Small intestine (tissue), 7 donors: ENCODE data around the gene SETBP1. TPM values are rescaled to one million over a fixed set of nuclear protein-coding genes. Genes with fewer than 3 reads are reported as not detected.
A peak's percentile ranks its signal among the peaks of the same experiment; 100 is the strongest.

Experiments used
- DNase-seq, 2 donors: peaks; one replicate each; pipeline versions ENCODE4 v3.0.0 to v3.0.0-alpha.2; 2013
- FAIRE-seq: peaks from 2 replicates; lab custom pipeline; 2012; peaks lifted over from hg19 to GRCh38; lab: Jason Lieb, UNC
- H3K27ac ChIP-seq, 3 donors: one replicate each; pipeline ENCODE4 v1.5.1; 2013; ENCODE audit warnings: low read length in 2 of 3, mild to moderate bottlenecking in 2 of 3, control low read depth in 1 of 3, inconsistent platforms in 1 of 3, low read depth in 1 of 3, moderate library complexity in 1 of 3
- H3K27me3 ChIP-seq, 3 donors: one replicate each; pipeline ENCODE4 v1.6.1; 2013; ENCODE audit warnings: low read length in 3 of 3, inconsistent platforms in 1 of 3; ENCODE audit not compliant: control insufficient read depth in 3 of 3, insufficient read depth in 3 of 3
- H3K36me3 ChIP-seq, 3 donors: one replicate each; pipeline ENCODE4 v1.6.1; 2013; ENCODE audit warnings: low read length in 3 of 3, inconsistent platforms in 1 of 3, low read depth in 1 of 3, mild to moderate bottlenecking in 1 of 3, moderate library complexity in 1 of 3; ENCODE audit not compliant: control insufficient read depth in 3 of 3, insufficient read depth in 2 of 3
- H3K4me1 ChIP-seq, 3 donors: one replicate each; pipeline ENCODE4 v1.6.1; 2013; ENCODE audit warnings: low read length in 2 of 3, inconsistent platforms in 1 of 3, low read depth in 1 of 3, mild to moderate bottlenecking in 1 of 3, moderate library complexity in 1 of 3; ENCODE audit not compliant: control insufficient read depth in 3 of 3, insufficient read depth in 2 of 3
- H3K4me3 ChIP-seq, 3 donors: one replicate each; pipeline ENCODE4 v1.5.1; 2013; ENCODE audit warnings: low read length in 3 of 3, control low read depth in 1 of 3, inconsistent platforms in 1 of 3, low read depth in 1 of 3, mild to moderate bottlenecking in 1 of 3, moderate library complexity in 1 of 3
- H3K9me3 ChIP-seq, 2 donors: one replicate each; pipeline ENCODE4 v1.6.1; 2013; ENCODE audit warnings: low read depth in 1 of 2, low read length in 1 of 2; ENCODE audit not compliant: control insufficient read depth in 2 of 2, insufficient read depth in 1 of 2
- WGBS, 3 donors: extraction: QIAGEN DNeasy Blood & Tissue Kit; methylation state at CpG; one replicate each; pipeline ENCODE4 v1.1.7; 2013; 5-methylcytosine and 5-hydroxymethylcytosine counted together
- polyA plus RNA-seq, 4 donors: library from polyadenylated mRNA; stranded (reverse) in 3 of 4; unstranded in 1 of 4; fragments of 200-250 nt in 3 of 4; fragments of 120-200 nt in 1 of 4; gene quantifications; one replicate each; pipeline versions ENCODE4 v1.2.1 to v1.2.3, GENCODE V29; 2013
- donor health status: healthy with polysubstance abuse.
- donor health status: control.
- donor health status: control.
- donor health status: Bipolar disorder and iron deficiency.
- donor health status: healthy.

The SETBP1 gene
- polyA plus RNA-seq, 4 donors, result 0.54 to 5.8 (median 1.8) TPM; not detected in 1

DNA sequence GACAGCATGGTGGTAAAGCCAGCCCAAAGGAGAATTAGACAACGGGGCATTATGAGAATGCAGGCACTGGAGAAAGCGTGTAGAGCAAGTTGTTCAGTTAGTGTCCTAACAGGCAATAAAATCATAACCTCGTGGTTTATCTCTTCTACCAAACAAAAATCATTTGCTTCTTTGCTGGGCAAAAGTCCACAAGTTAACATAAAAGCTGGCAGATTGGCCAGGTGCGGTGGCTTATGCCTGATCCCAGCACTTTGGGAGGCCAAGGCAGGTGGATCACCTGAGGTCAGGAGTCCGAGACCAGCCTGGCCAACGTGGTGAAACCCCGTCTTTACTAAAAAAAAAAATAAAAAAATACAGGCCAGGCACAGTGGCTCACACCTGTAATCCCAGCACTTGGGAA is 364.1 kb downstream of the SETBP1 start:
- H3K9me3 ChIP-seq, result no peaks in the 10 kb centered on the region
- DNase-seq (peak; percentile 67 to 77), FAIRE-seq (no peak)
- no peaks in the 10 kb centered on the region for H3K36me3 ChIP-seq
- H3K4me3 ChIP-seq, result no peak overlapping the region
- WGBS, 3 donors, result 20 to 67% (median 32%) methylated on average over 7 of the region's 7 CpGs
- no peaks in the 10 kb centered on the region for H3K27me3 ChIP-seq
- peak overlapping the region in 1 of 3 donors; percentile 11 for H3K27ac ChIP-seq
- peaks cover 0 to 17% (median 0%) of the 10 kb centered on the region in 3 donors for H3K4me1 ChIP-seq

DNA sequence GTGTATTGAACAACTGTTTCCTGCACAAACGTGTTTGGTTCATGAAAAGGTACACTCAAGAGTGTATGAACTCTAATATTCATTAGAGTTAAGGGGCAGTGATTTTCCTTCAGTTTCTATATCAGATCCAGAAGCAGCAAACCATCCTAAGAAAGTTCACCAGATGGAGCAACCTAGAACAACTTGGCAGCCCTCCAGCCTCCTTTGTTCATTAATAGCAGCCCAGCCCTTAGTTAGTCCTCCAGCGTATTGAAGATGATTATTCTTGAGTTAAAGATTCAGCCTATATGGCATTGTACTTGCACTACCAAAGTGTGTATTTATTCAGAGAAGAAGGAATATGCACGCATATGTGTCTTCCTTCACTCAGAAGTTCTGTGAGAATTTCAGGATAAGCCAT is 365.5 kb downstream of the SETBP1 start:
- Histone ChIP-seq H3K27ac (no peak overlapping the region), H3K4me3 (no peak overlapping the region), H3K9me3 (no peaks in the 10 kb centered on the region), H3K36me3 (no peaks in the 10 kb centered on the region), H3K27me3 (no peaks in the 10 kb centered on the region), H3K4me1 (peaks cover 0 to 28% (median 3%) of the 10 kb centered on the region in 3 donors)
- peak; percentile 41 to 57 for DNase-seq
- 24 to 63% (median 35%) methylated on average over 3 of the region's 3 CpGs for WGBS, 3 donors
- FAIRE-seq, result no peak

DNA sequence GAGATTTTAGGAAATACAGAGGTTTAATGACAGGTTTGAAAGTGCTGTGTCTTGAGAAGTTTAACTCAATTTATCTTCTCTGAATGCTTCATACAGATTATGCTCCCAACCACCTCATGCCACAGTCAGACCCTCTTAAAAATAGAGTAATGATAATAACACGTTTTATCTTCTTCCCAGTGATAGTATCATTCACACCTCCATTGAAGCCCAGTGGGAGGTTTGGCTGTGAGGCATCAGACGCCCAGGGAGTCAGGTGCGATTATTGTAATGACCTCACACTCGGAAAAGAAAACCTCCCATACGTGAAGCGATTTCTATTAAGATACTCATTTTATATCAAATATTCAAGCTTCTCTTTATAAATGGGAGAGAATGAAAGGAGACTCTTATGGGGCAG is 366.3 kb downstream of the SETBP1 start:
- WGBS, 3 donors, result 90 to 95% (median 93%) methylated on average over 6 of the region's 6 CpGs
- no peak for FAIRE-seq
- Histone ChIP-seq H3K9me3 (no peaks in the 10 kb centered on the region), H3K4me3 (no peak overlapping the region), H3K27ac (no peak overlapping the region), H3K36me3 (no peaks in the 10 kb centered on the region), H3K4me1 (peaks cover 0 to 31% (median 3%) of the 10 kb centered on the region in 3 donors), H3K27me3 (no peaks in the 10 kb centered on the region)
- DNase-seq, result no peak

DNA sequence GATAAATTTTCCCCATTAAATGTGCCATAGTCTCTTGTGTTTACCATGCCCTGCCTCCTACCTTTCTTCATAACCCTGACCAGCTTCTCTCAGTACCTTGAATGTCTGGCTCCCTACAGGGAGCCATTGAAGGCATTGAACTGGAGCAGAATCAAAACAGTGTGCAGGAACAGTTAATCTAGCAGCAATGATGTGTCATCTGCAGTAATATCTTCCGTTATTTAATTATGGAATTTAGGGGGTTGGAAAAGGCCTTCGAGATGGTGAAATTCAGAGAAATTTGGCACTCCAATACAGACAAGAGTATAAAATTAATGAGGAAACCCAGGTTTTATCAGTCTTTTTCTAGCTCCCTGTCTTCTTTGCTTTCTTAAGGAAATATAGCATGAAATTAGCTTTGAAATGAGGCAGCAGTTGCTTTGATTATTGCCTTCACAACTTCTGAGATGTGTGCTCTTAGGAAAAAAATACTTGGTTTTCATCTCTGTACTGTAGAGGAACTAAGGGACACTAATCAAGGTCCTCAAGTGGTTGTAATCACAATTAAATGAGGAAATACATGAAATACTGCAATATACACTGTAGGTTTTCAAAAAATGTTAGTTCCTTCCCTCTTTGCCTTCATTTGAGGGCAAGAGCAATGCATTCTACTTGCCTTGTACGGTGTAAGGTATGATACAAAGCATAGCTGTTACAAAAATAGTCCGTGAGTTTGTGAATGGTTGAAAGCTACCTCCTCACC is 369.1 kb downstream of the SETBP1 start:
- no peak for FAIRE-seq

DNA sequence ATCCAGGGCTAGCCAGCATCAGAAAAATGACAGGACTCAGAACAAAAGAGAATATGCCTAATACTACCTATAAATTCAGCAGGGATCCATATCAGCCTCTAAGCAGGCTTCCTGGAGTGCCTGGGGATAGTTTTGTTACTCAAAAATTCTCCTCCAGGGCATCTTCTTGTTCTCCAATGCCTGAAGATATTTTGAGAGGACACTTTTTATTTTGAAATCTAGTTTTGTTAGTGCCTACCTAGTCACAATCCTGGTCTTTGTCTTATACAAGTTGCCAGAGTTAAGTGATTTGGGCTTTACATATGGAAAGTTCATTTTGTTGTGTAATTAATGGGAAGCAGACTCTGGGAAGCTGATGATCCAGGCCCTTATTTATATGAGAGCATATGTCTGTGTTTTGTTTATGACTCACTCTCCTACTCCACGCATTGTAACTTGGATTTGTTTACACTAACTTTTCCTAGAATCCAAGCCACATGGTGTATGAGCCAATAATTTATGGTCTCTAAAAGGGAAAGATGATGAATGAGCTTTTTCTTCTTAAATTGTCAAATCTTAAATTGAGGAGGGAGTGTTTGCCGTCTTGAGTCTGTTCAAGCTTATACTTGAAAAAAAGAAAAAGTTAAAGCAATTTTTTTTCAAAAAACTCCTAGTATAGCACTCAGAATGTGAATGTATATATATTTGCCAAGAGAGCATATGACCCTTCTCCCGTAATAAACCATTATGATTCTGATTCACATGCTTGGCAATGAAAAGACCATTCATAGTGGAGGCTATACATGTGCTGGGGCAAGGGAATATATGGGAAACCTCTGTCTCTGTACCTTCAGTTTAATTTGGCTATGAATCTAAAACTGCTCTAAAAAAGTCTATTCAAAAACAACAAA is 370.3 kb downstream of the SETBP1 start:
- Histone ChIP-seq H3K9me3 (no peaks in the 10 kb centered on the region), H3K27me3 (no peaks in the 10 kb centered on the region), H3K4me1 (peaks cover 0 to 27% (median 3%) of the 10 kb centered on the region in 3 donors), H3K4me3 (no peak overlapping the region), H3K36me3 (no peaks in the 10 kb centered on the region), H3K27ac (peak overlapping the region in 1 of 3 donors; percentile 60)
- FAIRE-seq, result no peak
- 13 to 41% (median 32%) methylated on average over 3 of the region's 3 CpGs for WGBS, 3 donors
- DNase-seq, result peak; percentile 36 to 70

More for the DNA sequence above, 369.1 kb downstream of the SETBP1 start:
- no peaks in the 10 kb centered on the region for H3K27me3 ChIP-seq
- 87 to 91% (median 87%) methylated on average over 4 of the region's 4 CpGs for WGBS, 3 donors
- no peak overlapping the region for H3K27ac ChIP-seq
- H3K4me3 ChIP-seq, result no peak overlapping the region
- H3K9me3 ChIP-seq, result no peaks in the 10 kb centered on the region
- peaks cover 0 to 32% (median 3%) of the 10 kb centered on the region in 3 donors for H3K4me1 ChIP-seq
- DNase-seq, result no peak
- no peaks in the 10 kb centered on the region for H3K36me3 ChIP-seq

DNA sequence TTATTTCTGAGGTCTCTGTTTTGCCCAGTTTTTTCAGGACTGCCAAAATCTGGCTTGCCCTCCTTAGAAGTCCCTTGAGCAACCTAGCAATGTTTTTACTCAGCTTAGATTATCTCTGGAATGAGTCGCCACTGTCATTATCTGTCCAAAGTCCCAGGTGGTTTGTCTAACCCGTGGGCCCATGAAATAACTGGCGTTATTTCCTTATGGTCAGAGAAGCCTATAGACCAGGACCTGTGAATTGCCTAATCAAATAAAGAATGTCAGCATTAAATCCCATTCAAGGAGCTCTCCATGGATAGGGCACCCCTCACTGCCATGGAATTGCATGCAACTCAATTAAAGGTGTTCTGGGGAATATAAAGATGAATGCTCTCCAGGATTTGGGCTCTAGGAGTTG is 373.9 kb downstream of the SETBP1 start:
- WGBS, 3 donors, result 25 to 69% (median 42%) methylated on average over 3 of the region's 3 CpGs
- Histone ChIP-seq H3K9me3 (no peaks in the 10 kb centered on the region), H3K27ac (no peak overlapping the region), H3K4me3 (no peak overlapping the region), H3K4me1 (peaks cover 0 to 38% (median 3%) of the 10 kb centered on the region in 3 donors), H3K36me3 (no peaks in the 10 kb centered on the region), H3K27me3 (no peaks in the 10 kb centered on the region)
- FAIRE-seq (no peak), DNase-seq (peak; percentile 48 to 72)

DNA sequence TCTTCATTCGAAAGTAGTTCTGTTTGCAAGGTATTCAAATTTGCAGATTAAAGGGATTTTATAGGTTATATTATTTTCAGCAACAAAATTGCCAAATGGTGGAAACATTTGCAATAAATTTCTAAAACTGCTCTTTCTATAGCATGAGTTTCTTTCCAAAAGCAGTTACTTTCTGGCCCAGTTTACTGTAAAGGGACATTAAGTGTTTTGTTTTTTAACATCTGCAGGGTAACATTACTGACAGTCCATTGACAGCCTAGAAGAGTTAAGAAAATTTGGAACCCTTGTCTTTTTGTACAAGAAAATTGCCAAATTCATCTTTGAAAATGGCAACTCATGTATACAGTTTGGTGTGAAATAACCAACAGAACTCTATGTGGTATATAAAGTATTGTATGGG is 375.1 kb downstream of the SETBP1 start:
- no peaks in the 10 kb centered on the region for H3K27me3 ChIP-seq
- H3K9me3 ChIP-seq, result no peaks in the 10 kb centered on the region
- no peak overlapping the region for H3K27ac ChIP-seq
- no peak overlapping the region for H3K4me3 ChIP-seq
- peaks cover 0 to 31% (median 0%) of the 10 kb centered on the region in 3 donors for H3K4me1 ChIP-seq
- DNase-seq (no peak), FAIRE-seq (no peak)
- 90 to 97% (median 94%) methylated on average over 1 of the region's 1 CpG for WGBS, 3 donors
- no peaks in the 10 kb centered on the region for H3K36me3 ChIP-seq

DNA sequence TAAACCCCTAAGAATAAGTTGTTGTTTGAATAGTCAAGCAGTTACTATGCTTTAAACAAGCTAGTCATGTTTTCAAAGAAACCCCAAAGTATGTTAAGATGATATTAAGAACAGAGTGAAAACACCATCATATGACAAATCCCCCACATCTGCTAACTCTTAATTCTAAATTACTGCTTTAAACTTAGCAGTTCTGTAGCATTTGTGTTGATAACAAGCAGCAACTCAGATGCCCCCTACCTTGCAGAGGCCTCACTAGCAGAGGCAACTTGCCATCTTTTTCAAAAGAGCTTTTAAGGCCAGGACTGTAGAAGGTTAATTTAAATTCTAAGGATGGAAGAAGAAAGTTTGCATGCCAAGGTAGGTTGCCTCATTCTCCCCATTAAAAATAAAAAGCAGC is 376.2 kb downstream of the SETBP1 start:
- FAIRE-seq, result no peak

More for the DNA sequence above, 376.2 kb downstream of the SETBP1 start:
- H3K4me3 ChIP-seq, result no peak overlapping the region
- no peaks in the 10 kb centered on the region for H3K36me3 ChIP-seq
- H3K9me3 ChIP-seq, result no peaks in the 10 kb centered on the region
- H3K27me3 ChIP-seq, result no peaks in the 10 kb centered on the region
- no peak for DNase-seq
- peaks cover 0 to 25% (median 0%) of the 10 kb centered on the region in 3 donors for H3K4me1 ChIP-seq
- no peak overlapping the region for H3K27ac ChIP-seq
